DND-41 (cell line): Measurements from ENCODE around the gene CAPN3.
"Not testable (repeated sequence)": the region's sequence is repeated elsewhere in the genome, so short reads cannot be mapped to it uniquely, and the experiment has no call there.

Experiments
- ATAC-seq: fragments of 200-7000 bp; cut with Tn5 transposase; 3 replicates; pipeline ENCODE4 v1.9.1; 2021; ENCODE audit warnings: low read depth; ENCODE audit not compliant: insufficient read depth
- DNase-seq: peaks from one replicate; pipeline ENCODE4 v3.0.0-alpha.2; 2020
- H2AFZ ChIP-seq: 2 replicates; pipeline ENCODE4 v1.6.0; 2012; ENCODE audit warnings: low read depth, low read length
- H3K27ac ChIP-seq: 2 replicates; pipeline ENCODE4 v1.5.1; 2012; ENCODE audit warnings: low read length, inconsistent platforms
- H3K27me3 ChIP-seq: fragments of 200-600 bp; sonication (generic); 2 replicates; pipeline ENCODE4 v1.6.0; 2012; ENCODE audit warnings: low read length, mild to moderate bottlenecking, inconsistent platforms; ENCODE audit not compliant: insufficient read depth, poor library complexity
- H3K36me3 ChIP-seq: 2 replicates; pipeline ENCODE4 v1.5.1; 2012; ENCODE audit warnings: low read length, inconsistent platforms; ENCODE audit not compliant: insufficient read depth
- H3K4me1 ChIP-seq: 2 replicates; pipeline ENCODE4 v1.5.1; 2012; ENCODE audit warnings: mild to moderate bottlenecking, low read length; ENCODE audit not compliant: insufficient read depth
- H3K4me2 ChIP-seq: 2 replicates; pipeline ENCODE4 v1.6.0; 2012; ENCODE audit warnings: mild to moderate bottlenecking, moderate library complexity, low read length, inconsistent platforms; ENCODE audit not compliant: insufficient read depth
- H3K4me3 ChIP-seq, 2 experiments: fragments of 200-600 bp in 1 of 2; shearing (Covaris generic) in 1 of 2; 2 replicates each; pipeline ENCODE4 v1.5.1; 2012 to 2016; ENCODE audit warnings: inconsistent platforms in 2 of 2, low read length in 2 of 2, mild to moderate bottlenecking in 2 of 2, low read depth in 1 of 2, moderate library complexity in 1 of 2
- H3K79me2 ChIP-seq: 2 replicates; pipeline ENCODE4 v1.6.0; 2012; ENCODE audit warnings: low read length, inconsistent platforms; ENCODE audit not compliant: insufficient read depth
- H3K9ac ChIP-seq: 2 replicates; pipeline ENCODE4 v1.6.0; 2012; ENCODE audit warnings: low read depth, mild to moderate bottlenecking, inconsistent platforms, low read length, moderate library complexity
- H3K9me3 ChIP-seq: 2 replicates; pipeline ENCODE4 v1.5.1; 2012; ENCODE audit warnings: low read length, moderate library complexity, mild to moderate bottlenecking, inconsistent platforms; ENCODE audit not compliant: insufficient read depth, severe bottlenecking
- H4K20me1 ChIP-seq: 2 replicates; pipeline ENCODE4 v1.6.0; 2012; ENCODE audit warnings: low read length; ENCODE audit not compliant: insufficient read depth
- CTCF ChIP-seq: IDR thresholded peaks from 2 replicates; pipeline ENCODE4 v1.5.1; 2012; ENCODE audit warnings: borderline replicate concordance, low read length, moderate library complexity, mild to moderate bottlenecking; ENCODE audit not compliant: poor library complexity, severe bottlenecking; ENCODE audit errors: extremely low read depth
- EZH2 ChIP-seq: IDR thresholded peaks from 3 replicates; pipeline ENCODE4 v1.6.1; 2012; ENCODE audit warnings: borderline replicate concordance, low read depth, mild to moderate bottlenecking, moderate library complexity, low read length, inconsistent platforms; ENCODE audit not compliant: severe bottlenecking

Gene CAPN3

GRCh38 chr15:42359249-42359648 lies at the start of gene CAPN3:
CAPN3 (plus strand) TSS chr15:42359501; CDS start chr15:42359806, 305 bp downstream.
- Histone ChIP-seq H3K4me1 (no peaks in the 10 kb centered on the region), H3K9me3 (no peaks in the 10 kb centered on the region), H3K4me2 (no peak within 1 kb of the TSS), H3K9ac (no peak within 1 kb of the TSS), H3K4me3 (no peak within 1 kb of the TSS), H3K79me2 (no peaks in the 10 kb centered on the region), H3K27me3 (no peaks in the 10 kb centered on the region), H3K27ac (no peak within 1 kb of the TSS), H4K20me1 (no peaks in the 10 kb centered on the region), H2AFZ (no peak within 1 kb of the TSS), H3K36me3 (no peaks in the 10 kb centered on the region)
- TF ChIP-seq EZH2 = no peak
- DNase-seq = no peak
- ATAC-seq = no peak

- H3K4me2 ChIP-seq = no peak overlapping the region
- H3K9ac ChIP-seq = no peak overlapping the region
- no peaks in the 10 kb centered on the region for H3K79me2 ChIP-seq
- H3K4me3 ChIP-seq = no peak overlapping the region
- no peaks in the 10 kb centered on the region for H3K27me3 ChIP-seq
- H2AFZ ChIP-seq = no peak overlapping the region
- no peak overlapping the region for H3K27ac ChIP-seq
- TF ChIP-seq CTCF = no peak
- DNase-seq = no peak
- H3K36me3 ChIP-seq = no peaks in the 10 kb centered on the region; the same call in 1 of the 2 replicates
- no peaks in the 10 kb centered on the region for H3K9me3 ChIP-seq
- H3K4me1 ChIP-seq = no peaks in the 10 kb centered on the region
- no peak for ATAC-seq
- no peaks in the 10 kb centered on the region for H4K20me1 ChIP-seq
Measured at GRCh38 chr15:42313463-42313862, 45.8 kb upstream of the CAPN3 start.

GRCh38 chr15:42314818-42315217 lies 44.5 kb upstream of the CAPN3 start:
- Histone ChIP-seq H3K4me2 (no peak overlapping the region), H4K20me1 (no peaks in the 10 kb centered on the region), H3K4me1 (no peaks in the 10 kb centered on the region), H3K9ac (no peak overlapping the region), H2AFZ (no peak overlapping the region), H3K27me3 (no peaks in the 10 kb centered on the region), H3K79me2 (no peaks in the 10 kb centered on the region), H3K27ac (no peak overlapping the region), H3K9me3 (no peaks in the 10 kb centered on the region), H3K4me3 (no peak overlapping the region), H3K36me3 (no peaks in the 10 kb centered on the region; the same call in 1 of the 2 replicates)
- ATAC-seq (no peak), DNase-seq (no peak)
- TF ChIP-seq CTCF (no peak), EZH2 (no peak)

- Histone ChIP-seq H4K20me1 (no peaks in the 10 kb centered on the region), H3K36me3 (no peaks in the 10 kb centered on the region), H3K4me2 (no peak overlapping the region), H3K27me3 (no peaks in the 10 kb centered on the region), H3K27ac (no peak overlapping the region), H3K4me1 (no peaks in the 10 kb centered on the region), H3K79me2 (no peaks in the 10 kb centered on the region), H3K9ac (no peak overlapping the region), H3K4me3 (no peak overlapping the region), H3K9me3 (no peaks in the 10 kb centered on the region), H2AFZ (no peak overlapping the region)
- TF ChIP-seq CTCF (no peak), EZH2 (no peak)
- DNase-seq = no peak
- no peak for ATAC-seq
Measured at GRCh38 chr15:42315521-42315920, 43.8 kb upstream of the CAPN3 start.

GRCh38 chr15:42316282-42316805 lies 43.0 kb upstream of the CAPN3 start:
- not testable (repeated sequence) for H3K4me2 ChIP-seq, H3K36me3 ChIP-seq, DNase-seq, H2AFZ ChIP-seq, H3K4me3 ChIP-seq, H3K9me3 ChIP-seq, H3K4me1 ChIP-seq, H3K27me3 ChIP-seq, H3K9ac ChIP-seq, H3K27ac ChIP-seq, H4K20me1 ChIP-seq, ATAC-seq, H3K79me2 ChIP-seq
